ENCODE measurements around the gene ALMS1.

GRCh38 chr2:73356097-73356496 lies 29.5 kb upstream of the ALMS1 start:
- TF ChIP-seq POLR2AphosphoS5 (IDR thresholded peaks at IDR 0.05; ENCODE audit: low read depth, low read length) = no peak
- no peak for TF ChIP-seq POLR2A (IDR thresholded peaks at IDR 0.05; ENCODE audit: low read depth, low read length)
- TF ChIP-seq TAF1 (IDR thresholded peaks at IDR 0.05; ENCODE audit: borderline replicate concordance, low read depth, low read length) = no peak

Data from GM12892 (cell line).